HG02571 (cell line): Measurements from ENCODE around the gene GH1.
"Not testable (repeated sequence)": the region's sequence is repeated elsewhere in the genome, so short reads cannot be mapped to it uniquely, and the experiment has no call there.

ENCODE experiments used
- ATAC-seq: cut with Tn5 transposase; IDR thresholded peaks from one replicate; pipeline ENCODE4 v1.9.1; 2021; ENCODE audit warnings: mild to moderate bottlenecking, moderate library complexity; ENCODE audit not compliant: unreplicated experiment

GH1 gene

DNA sequence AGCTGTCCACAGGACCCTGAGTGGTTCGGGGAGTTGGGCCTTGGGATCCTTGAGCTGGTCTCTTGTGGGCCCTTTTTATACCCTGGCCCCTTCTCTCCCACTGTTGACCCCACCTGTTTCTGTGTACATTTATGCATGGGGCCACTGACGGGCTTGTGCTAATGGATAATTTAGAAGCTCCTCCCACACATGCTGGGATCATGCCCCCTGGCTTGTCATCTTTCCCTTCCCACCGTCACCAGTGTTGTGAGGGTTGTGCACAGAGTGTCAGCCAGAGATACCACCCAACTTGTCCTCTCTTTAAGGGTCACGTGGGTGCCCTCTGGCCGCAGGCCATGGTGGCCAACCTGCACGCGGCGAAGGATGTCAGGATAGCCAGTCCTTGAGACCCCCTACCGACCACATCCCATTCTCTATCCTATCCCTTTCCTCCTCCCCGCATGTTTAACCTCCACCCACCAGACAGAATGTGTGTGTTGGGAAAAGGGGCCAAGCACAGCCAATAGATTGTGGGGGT lies at the start of gene GH1:
GH1 (minus strand) TSS at position 51 of the 517 bp plus-strand sequence. CDS start 63 bp downstream, outside the sequence.
- ATAC-seq: not testable (repeated sequence)

DNA sequence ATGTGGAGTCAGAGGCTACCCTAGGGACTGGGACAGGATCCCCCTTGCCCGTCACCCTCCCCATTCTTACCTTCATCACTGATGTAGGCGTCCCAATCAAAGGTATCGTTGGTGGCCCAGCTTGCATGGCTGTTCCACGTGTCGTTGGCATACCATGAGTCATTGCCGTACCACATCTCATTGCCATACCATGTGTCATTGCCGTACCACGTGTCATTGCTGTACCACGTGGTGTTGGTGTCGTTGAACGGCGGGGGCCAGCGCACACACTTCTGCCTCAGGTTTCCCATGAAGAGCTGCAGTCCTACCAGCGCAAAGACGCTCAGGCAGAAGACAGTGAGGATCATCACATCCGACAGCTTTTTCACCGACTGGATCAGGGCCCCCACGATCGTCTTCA lies 49.3 kb upstream of the GH1 start:
- no peak for ATAC-seq

DNA sequence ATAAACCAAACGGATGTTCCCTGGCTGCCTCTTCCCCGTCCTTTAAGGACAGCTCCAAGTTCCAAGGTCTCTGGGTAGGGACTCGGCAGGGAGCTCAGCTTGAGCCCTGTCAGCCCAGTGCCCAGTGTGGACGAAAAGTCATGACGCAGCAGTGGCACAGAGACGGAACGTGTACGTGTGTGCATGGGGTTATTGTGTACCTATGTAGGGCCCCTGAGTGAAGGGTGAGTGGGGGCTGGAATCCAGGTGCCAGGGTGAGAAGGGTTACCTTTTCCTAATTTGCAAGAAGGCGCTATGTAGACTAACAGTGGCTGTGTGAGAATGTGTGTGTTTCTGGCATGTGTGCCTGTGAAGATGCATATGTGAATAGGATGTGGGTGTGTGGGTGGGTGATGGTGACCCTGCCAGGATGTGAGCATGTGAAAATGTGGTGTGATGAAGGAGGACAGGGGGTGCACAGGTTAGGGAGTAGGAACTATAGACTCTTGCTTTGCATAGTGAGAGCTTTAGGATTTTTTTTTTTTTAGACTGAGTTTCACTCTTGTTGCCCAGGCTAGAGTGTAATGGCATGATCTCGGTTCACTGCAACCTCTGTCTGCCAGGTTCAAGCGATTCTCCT lies 48.1 kb upstream of the GH1 start:
- ATAC-seq: no peak

DNA sequence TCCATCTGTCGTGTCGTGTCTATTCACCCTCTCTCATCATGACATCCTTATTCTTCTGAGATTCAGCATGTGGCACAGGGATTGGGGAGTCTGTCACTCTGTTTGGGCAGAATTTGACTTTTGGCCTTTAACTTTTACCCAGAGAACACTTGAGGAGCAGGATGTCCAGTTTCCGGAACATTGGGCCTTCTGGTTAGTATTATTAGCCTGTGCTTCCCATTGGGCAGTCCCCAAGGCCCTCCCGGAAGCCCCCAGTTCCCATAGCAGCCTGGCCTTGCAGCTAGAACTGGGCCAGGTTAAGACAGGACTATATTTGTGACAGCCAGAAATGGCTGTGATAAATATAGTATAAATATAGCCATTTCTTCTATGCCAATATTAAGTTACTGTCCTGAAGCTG lies 44.5 kb upstream of the GH1 start:
- ATAC-seq: no peak

DNA sequence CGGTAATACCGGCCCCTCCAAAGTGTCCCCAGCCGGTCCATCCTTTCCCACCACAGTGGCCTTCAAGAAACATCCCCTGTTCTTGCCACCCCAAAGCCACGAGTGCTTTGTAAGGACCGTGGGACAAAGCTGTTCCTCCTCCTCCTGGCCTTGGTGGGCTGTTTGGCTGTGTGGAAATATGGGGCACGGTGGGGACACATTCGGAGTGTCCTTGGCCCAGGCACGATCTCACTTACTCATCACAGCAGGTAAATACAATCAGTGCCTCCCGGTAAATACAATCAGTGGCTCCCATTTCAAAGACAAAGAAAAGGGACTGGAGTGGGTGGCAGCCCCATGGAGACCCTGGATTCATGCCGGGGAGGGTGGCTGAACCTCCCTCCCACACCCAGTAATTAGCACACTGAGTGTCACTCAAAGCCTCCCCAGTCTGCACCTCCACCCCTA lies 43.7 kb upstream of the GH1 start:
- no peak for ATAC-seq

DNA sequence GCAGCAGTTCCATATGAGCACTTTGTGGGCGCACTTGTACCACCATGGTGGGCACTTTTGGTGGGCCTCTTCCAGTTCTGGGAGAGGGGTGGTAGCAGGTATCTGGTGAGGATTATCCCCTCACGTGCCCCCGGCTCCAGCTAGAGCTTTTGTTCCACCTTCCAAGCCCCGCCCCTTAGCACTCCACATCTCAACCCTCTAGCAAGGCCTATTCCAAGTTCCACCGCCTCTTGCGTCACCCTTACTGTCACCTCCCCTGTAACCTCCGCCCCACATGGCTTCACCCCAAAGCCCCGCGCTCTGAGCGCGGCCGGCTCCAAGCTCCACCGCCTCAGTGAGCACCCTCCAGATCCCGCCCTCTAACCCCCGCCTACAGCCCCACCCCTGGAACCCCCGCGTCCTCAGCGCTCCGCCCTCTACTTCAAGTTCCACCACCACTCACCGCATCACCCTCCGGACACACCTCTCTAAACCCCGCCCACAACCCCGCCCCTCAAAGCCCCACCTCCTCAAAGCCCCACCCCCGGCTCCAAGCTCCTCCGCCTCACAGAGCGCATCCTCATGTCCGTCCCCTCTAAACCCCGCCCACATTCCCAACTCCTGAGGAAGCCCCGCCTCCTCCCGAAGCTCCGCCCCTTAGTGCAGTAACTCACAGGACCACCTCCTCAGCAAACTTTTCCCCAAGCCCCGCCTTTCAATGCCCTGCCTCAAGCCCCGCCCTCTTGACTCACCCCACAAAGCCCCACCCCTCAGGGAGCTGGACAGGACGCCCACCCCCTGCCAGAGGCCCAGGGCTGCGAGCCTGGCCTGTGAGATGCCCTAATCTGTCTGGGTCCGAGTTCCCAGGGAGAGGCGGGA lies 42.9 kb upstream of the GH1 start:
- no peak for ATAC-seq

DNA sequence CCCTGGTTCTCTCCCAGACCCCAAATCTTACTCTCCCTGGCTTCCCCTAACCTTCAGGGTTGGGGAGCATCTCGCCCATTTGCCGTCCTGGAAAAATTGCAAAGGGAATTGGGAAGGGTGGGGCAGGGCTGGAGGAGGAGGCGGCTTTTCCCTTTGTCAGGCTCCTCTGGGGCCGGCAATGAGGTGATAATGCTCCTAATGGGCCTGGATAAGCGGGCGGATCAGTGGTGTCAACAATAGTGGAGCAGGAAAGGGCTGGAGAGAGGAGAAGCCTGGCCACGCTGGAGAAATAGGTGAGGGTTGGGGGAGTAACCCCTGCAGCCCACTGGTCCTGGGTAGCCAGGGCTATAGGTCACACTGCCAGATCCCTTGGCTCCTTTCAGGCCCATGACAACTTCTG lies 41.8 kb upstream of the GH1 start:
- no peak for ATAC-seq

DNA sequence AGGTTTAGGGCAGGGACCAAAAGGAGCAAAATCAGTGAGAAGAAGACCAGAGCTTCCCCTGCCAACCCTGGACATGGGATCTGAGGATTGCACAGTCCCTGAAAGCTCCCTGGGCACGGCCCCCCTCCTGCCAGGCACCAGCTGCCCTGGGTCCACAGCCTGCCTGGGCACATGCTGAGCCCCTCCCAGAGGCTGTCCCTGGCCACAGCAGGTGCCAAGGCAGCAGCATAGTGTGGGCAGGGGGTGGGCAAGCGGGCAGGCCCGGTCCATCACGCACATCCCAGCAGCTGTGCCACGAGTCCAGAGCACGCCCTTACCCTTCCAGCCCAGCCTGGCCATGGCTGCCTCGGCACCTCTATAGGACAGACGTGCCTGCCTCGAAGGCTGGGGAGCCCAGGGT lies 41.4 kb upstream of the GH1 start:
- ATAC-seq: no peak

DNA sequence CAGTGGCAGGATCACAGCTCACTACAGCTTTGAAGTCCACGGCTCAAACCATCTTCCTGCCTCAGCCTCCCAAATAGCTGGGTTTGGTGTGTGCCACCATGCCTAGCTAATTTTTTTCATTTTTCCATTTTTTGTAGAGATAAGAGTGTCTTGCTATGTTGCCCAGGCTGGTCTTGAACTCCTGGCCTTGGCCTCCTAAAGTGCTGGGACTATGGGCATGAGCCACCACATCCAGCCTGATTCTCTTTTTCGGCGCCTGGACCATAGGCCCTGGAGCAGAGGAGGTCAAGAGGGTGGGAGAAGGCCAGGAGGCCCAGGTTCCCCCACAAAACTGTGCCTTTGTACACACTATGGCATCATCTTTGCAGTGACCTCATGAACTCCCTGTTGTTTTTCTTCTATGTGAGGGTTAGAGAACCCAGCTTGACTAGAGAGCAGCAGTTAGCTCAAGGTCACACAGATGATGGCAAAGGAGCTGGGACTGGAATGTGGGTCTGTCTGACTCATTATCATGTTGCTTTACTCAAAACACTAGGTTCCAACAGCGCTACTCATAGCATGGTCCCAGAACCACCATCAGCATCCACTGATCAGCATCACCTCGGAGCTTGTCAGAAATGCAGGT lies 37.8 kb upstream of the GH1 start:
- no peak for ATAC-seq

DNA sequence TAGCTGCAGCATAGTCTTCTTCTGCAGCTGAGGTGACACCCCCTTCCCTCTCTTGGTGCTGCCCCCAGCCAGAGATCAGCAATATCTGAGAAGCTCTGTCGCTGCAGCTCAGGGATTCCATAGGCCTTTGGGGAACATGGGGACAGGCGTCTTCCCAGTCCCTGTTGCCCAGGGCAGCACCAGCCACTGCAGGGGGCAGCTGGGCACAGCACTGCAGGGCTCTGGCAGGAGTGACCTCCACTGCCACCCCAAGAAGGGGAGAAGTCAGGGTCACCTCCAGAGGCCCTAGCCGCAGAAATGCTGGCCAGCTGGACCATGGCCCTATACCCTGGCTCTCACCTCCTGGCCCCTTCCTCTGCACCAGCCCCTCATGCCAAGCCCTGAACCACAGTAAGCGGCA lies 37.2 kb upstream of the GH1 start:
- ATAC-seq: no peak

DNA sequence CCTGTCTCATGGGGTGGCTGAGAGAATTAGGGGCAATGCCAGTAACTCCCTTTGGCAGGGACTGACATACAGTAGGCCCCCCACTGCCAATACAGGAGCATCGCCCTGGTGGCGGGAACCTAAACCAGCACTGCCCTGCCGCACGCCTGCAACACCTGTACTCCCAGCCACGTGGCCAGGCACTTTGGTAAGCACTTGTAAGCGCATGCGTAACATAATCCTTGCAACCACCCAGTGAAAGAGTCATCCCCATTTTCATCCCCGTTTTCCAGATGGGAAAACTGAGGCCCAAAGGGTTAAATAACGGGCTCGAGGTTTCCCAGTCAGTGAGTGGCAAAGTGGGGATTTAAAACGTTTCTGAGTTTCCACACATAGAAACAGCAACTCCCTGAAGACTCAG lies 36.6 kb upstream of the GH1 start:
- no peak for ATAC-seq

DNA sequence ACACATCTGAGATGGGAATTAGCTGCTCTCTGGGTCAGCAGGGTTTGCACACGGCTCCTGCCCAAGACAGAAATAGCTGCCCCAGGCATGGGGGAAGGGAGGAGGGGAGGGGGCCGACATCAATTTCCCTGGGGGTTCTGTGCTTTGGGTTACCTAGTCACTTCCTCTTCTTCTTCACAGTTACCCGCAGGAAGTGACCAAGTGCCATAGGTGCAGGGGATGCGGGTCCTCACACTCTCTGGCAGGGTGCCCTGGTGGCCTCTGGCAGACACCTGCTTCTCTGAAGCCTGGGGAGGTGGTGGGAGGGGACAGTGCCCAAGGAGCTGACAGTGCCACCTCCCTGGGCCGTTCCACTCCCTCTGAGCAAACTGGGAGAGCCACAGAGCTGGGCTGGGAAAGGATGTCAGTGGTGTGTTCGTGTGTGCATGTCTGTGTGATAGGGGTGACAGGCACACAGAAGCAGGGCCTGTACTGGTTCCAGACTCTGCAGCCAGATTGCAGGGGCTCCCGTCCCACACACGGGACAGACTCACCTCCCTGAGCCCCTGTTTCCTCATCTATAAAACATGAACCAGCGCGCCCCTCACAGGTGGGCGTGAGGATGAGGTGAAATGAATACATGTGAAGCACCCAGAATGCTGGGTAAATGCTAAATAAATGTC lies 35.9 kb upstream of the GH1 start:
- no peak for ATAC-seq

DNA sequence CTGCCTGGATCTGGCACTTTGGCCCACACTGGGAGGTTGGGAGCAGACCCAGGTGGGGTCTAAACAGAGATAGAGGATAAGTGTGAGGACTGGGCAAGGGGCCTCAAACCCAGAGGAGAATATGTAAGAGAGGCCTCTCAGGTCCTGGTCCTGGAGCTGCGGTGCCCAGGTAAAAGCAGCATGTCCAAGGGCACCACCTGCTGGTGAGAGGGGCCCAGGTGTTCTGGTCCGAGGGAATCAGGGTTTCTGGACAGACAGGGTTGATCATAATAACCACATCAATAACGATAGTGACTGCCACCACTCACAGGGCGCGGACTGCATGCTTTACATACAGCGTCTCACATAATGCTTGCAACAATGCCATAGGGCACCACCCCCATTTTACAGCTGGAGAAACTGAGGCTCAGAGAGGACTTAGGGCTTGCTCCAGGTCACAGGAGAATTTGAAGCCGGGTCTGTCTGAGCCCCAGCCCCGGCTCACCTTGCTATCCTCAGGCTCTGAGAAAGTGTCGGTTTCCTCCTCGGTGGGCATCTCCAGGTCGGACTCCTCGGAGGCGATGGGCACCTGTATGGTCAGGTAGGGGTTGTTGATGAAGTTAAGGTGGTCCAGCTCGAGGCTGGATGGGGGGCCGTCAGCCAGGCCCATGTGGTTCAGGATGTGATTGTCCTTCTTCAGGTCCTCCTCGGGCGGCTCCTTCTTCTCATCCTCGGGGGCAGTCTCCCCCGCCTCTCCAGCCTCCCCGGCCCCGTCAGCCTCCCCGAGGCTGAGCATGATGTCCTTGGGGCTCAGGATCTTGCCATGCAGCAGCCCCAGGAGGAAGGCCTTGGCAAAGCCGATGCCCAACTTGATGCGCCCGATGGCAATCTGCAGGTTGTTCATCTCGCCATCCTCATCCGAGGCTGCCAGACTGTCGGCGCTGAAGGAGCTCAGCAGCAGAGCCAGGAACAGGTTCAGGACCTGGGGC lies 32.6 kb upstream of the GH1 start:
- no peak for ATAC-seq

DNA sequence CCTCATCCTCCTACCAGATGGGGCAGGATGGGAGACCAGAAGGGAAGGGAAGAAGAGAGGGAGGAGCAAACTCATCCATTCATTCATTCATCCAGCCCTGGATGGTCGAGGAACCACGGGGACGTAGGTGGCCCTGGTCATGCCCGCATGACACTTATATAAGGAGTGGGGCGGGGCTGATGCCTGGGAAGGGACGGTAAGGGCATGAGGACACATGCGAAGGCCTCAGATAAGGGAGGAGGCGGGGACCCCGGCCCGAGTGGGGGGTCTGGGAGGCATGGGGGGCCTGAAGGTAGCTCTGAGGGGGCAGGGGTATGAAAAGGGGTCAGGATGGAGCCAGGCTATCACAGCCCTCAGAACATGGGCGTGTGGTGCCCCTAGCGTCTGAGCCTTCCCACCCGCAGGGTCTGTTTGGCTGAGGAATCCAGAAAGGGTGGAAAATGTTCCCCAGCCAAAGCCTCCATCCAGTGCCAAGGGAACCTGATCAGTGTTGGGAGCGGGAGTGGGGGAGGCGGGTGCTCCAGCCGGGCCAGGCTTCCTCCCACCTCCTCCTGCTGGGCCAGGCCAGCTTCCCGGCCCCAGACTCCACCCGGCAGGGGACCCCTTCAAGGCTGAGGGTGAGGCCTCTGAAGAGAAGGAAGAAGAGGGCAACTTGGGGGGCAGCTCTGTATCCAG lies 31.1 kb upstream of the GH1 start:
- no peak for ATAC-seq

DNA sequence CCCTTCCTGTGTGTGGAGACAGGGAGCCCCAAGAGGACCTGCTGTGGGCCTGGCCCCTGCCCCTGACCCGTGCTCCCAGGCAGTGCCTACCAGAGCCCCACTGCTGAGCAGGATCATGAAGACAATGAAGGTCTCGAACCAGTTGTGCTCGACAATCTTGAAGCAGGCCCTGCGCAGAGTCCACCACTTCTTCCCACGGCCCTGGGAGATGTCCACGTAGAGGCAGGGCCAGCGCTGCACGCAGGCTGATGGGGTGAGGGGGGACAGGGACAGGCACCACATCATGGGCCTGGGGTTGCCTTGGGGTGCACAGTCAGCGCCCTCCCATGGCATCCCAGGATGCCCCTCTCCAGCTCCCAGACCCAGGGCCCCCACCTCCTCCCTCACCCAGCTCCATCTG lies 29.9 kb upstream of the GH1 start:
- no peak for ATAC-seq

DNA sequence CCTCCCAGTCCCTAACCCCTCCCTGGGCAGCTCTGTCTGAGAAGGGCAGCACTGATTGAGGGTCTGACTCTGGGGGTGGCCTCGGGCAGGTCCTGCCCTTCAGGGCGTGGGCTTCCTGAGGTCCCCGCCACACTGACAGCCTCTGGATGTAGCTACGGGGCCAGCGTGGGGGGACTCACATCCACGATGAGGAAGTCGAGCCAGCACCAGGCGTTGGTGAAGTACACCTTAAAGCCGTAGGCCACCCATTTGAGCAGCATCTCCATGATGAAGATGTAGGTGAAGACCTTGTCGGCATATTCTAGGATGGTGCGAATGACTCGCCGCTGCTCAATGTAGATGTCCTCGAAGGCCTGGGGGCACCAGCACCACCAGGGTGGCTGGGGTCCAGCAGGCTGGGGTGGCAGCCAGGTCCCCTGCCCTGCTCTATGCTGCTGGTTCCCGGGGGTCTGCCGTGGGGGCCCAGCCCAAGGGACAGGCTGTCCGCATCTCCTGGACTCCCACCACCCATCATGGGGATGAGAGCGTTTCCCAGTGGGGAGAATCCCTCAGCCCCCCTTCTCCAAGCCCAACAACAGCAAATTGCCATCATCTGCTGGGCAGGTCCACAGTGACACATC lies 29.2 kb upstream of the GH1 start:
- no peak for ATAC-seq

DNA sequence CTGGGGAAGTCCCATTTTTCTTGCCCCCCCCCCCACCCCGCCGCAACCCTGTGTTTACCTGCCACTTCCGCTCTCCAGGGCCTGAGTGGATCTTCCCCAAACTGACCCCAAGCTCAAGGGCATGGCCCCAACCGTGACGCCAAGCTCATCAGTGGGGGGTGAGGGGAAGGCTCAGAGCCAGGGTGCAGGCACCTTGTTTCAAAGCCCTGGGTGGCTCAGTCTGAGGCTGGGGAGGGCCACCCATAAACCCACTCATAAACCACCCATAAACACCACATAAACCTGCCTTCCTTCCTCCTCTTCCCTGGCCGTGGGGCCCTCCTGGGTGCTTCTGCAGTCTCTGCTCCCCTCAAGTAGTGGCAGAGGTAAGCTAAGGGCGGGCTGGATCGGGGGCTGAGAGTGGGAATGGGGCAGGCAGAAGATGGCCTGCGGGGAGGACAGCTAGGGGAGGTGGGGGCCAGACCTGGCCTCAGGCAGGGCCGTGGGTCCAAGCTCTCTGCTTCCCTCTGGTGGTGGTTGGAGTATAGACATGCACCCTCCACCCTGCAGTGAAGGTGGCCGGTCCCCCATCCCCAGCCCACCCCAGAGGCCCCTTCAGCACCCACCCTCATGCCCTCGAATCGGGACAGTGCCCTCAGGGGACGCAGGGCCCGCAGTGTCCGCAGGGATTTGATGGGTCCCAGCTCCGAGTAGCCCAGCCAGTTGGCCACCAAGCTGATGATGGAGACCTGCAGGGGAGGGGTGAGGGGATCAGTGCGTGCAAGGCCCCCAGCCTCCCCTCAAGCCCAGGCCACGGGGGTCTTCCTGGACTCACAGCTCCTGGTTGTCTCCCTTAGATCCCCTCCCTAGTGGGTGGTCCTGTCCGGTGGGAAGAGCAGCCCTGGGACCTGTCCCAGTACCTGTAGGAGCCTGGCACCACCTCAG lies 28.1 kb upstream of the GH1 start:
- ATAC-seq: peak; percentile 78
